A673 (cell line): Measurements from ENCODE around the gene CDT1. TPM values are rescaled to one million over a fixed set of nuclear protein-coding genes. Genes with fewer than 3 reads are reported as not detected.
A peak's percentile ranks its signal among the peaks of the same experiment; 100 is the strongest.

Experiments used
- BruUV-seq: library from RNA; stranded (reverse); fragments of 400-500 nt; replicated peaks from 2 replicates; lab custom pipeline; 2021; lab: Mats Ljungman, UMichigan
- CTCF ChIA-PET: fragments of 300-600 bp; sonication (Branson Sonifier 250); formaldehyde crosslinking; loops from one replicate; lab custom pipeline; 2022; ENCODE audit warnings: antibody characterized with exemption; lab: Charles Lee
- POLR2A ChIA-PET: fragments of 300-600 bp; sonication (Branson Sonifier 250); formaldehyde crosslinking; loops from one replicate; lab custom pipeline; 2022; ENCODE audit warnings: antibody characterized with exemption; ENCODE audit not compliant: low non-redundant PET; lab: Charles Lee
- DNase-seq: peaks from one replicate; pipeline ENCODE4 v3.0.0-alpha.2; 2015; ENCODE audit warnings: low spot score
- H3K27ac ChIP-seq: fragments of 200-600 bp; sonication (generic); 2 replicates; pipeline ENCODE4 v1.5.1; 2016; ENCODE audit warnings: mixed run types, low read depth, mild to moderate bottlenecking, mixed read lengths, antibody characterized with exemption, low read length; ENCODE audit not compliant: poor library complexity, severe bottlenecking
- H3K27me3 ChIP-seq: fragments of 200-600 bp; sonication (generic); replicated peaks from 2 replicates; pipeline ENCODE4 v1.6.1; 2017; ENCODE audit warnings: mixed run types, low read depth, mild to moderate bottlenecking, mixed read lengths, antibody characterized with exemption, low read length; ENCODE audit not compliant: insufficient read depth, poor library complexity
- H3K36me3 ChIP-seq: fragments of 200-600 bp; sonication (generic); 2 replicates; pipeline ENCODE4 v1.6.1; 2016; ENCODE audit warnings: mixed run types, mild to moderate bottlenecking, mixed read lengths, antibody characterized with exemption, low read length; ENCODE audit not compliant: insufficient read depth, poor library complexity, severe bottlenecking
- H3K4me1 ChIP-seq: fragments of 200-600 bp; sonication (generic); 2 replicates; pipeline ENCODE4 v1.6.1; 2017; ENCODE audit warnings: mixed run types, mild to moderate bottlenecking, mixed read lengths, antibody characterized with exemption, low read length; ENCODE audit not compliant: insufficient read depth, poor library complexity, severe bottlenecking
- H3K4me3 ChIP-seq: fragments of 200-600 bp; sonication (generic); 2 replicates; pipeline ENCODE4 v1.5.1; 2016; ENCODE audit warnings: low read depth, mixed run types, mild to moderate bottlenecking, mixed read lengths, low read length; ENCODE audit not compliant: poor library complexity, severe bottlenecking
- H3K9me3 ChIP-seq: fragments of 200-600 bp; sonication (generic); 2 replicates; pipeline ENCODE4 v1.6.1; 2016; ENCODE audit warnings: mixed run types, low read depth, mild to moderate bottlenecking, mixed read lengths, antibody characterized with exemption, low read length; ENCODE audit not compliant: poor library complexity, severe bottlenecking
- CTCF ChIP-seq: fragments of 300-800, 200-600 bp; sonication (generic); conservative IDR thresholded peaks from 2 replicates; pipeline ENCODE4 v1.5.1; 2017; ENCODE audit warnings: low read depth, mild to moderate bottlenecking, antibody characterized with exemption, low read length, moderate library complexity, mixed read lengths
- EZH2 ChIP-seq: fragments of 200-600 bp; sonication (generic); IDR thresholded peaks from 2 replicates; pipeline ENCODE4 v1.6.1; 2017; ENCODE audit warnings: borderline replicate concordance, low read depth, mild to moderate bottlenecking, mixed read lengths, antibody characterized with exemption, low read length; ENCODE audit not compliant: poor library complexity, severe bottlenecking
- intact Hi-C: fragments of 100-400 bp; cut with micrococcal nuclease; formaldehyde crosslinking; loops from one replicate; pipeline ENCODE4 v1.10.0; 2022; ENCODE audit not compliant: unreplicated experiment
- total RNA-seq: library from RNA; stranded (reverse); gene quantifications from 2 replicates; pipeline ENCODE4 v1.2.3, GENCODE V29; 2021

Gene CDT1
- total RNA-seq, 1 experiment from 2014 or later, result 103 TPM

GRCh38 chr16:88758227-88758943 lies 45.2 kb upstream of the CDT1 start:
- H3K36me3 ChIP-seq, result no peaks in the 10 kb centered on the region
- no peak overlapping the region for H3K27ac ChIP-seq
- CTCF ChIA-PET, result no interaction called here
- H3K27me3 ChIP-seq, result no peaks in the 10 kb centered on the region
- BruUV-seq, result no TSS peak
- no peak overlapping the region for H3K4me3 ChIP-seq
- POLR2A ChIA-PET, result no interaction called here
- no peak for DNase-seq
- TF ChIP-seq CTCF (no peak), EZH2 (no peak)
- H3K4me1 ChIP-seq, result no peaks in the 10 kb centered on the region
- intact Hi-C loops, result loop anchor here (10.0 kb wide), 1 partner anchor 456 kb away; the partner anchor contains the start of gene ZNF778
- H3K9me3 ChIP-seq, result no peaks in the 10 kb centered on the region

GRCh38 chr16:88758944-88759244 lies 44.7 kb upstream of the CDT1 start:
- Histone ChIP-seq H3K9me3 (no peaks in the 10 kb centered on the region), H3K27me3 (no peaks in the 10 kb centered on the region), H3K4me3 (no peak overlapping the region), H3K4me1 (no peaks in the 10 kb centered on the region), H3K27ac (no peak overlapping the region), H3K36me3 (peaks cover 1% of the 10 kb centered on the region)
- intact Hi-C loops, result loop anchor here (10.0 kb wide), 1 partner anchor 456 kb away; the partner anchor contains the start of gene ZNF778
- ChIA-PET CTCF (no interaction called here), POLR2A (no interaction called here)
- no TSS peak for BruUV-seq
- DNase-seq, result no peak
- TF ChIP-seq CTCF (no peak), EZH2 (no peak)

GRCh38 chr16:88759245-88759975 lies 44.2 kb upstream of the CDT1 start:
- no peaks in the 10 kb centered on the region for H3K4me1 ChIP-seq
- no peak overlapping the region for H3K4me3 ChIP-seq
- no peak for DNase-seq
- H3K27ac ChIP-seq, result peak overlapping the region; percentile 3
- H3K27me3 ChIP-seq, result no peaks in the 10 kb centered on the region
- H3K36me3 ChIP-seq, result peaks cover 4% of the 10 kb centered on the region
- H3K9me3 ChIP-seq, result no peaks in the 10 kb centered on the region
- intact Hi-C loops, result loop anchor here (10.0 kb wide), 1 partner anchor 455 kb away; the partner anchor contains the start of gene ZNF778
- ChIA-PET POLR2A (no interaction called here), CTCF (no interaction called here)
- no TSS peak for BruUV-seq
- TF ChIP-seq CTCF, result no peak
- TF ChIP-seq EZH2, result no peak
